HG03457 (cell line): ENCODE data around the gene EDAR.

Experiments
- ATAC-seq: cut with Tn5 transposase; IDR thresholded peaks from one replicate; pipeline ENCODE4 v1.9.1; 2021; ENCODE audit warnings: moderate number of reproducible peaks; ENCODE audit not compliant: unreplicated experiment

The EDAR gene

DNA sequence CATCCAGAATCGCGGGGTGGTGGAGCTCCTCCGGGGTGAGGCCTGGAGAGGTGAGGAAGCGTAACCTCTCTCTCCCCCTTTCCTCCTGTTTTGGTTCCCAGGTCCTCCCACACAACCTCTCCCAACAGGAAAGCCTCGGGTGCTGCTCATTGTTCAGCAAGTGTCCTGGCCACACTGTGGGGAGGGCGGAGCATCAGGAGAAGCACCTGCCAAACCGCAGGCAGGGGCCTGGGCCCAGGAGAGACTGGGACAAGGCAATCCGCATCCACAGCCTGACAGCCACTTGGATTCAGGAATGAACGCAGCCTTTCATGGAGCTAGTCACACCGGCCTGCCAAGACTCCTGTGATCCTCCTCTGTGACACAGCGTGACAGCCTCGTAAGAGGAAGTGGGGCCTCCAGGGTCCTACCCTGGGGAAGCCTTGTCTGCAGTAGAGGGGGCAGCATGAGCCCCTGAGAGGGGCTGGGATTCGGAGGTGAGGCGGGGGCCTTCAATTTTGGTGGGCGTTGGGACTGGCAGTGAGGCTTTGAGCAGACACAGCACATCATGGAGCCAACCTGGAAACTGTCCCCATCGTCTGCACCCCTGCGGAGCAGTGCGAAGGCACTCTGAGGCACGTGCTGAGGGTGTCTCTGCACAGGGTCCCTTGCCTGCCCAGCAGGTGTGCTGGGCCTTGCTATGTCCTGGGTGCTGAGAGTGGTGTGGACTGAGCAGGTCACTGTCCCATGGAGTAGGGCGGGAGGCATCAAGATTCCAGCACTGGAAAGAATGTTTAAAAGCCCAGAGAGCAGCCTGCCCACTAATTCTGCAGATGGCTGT is 62.2 kb downstream of the EDAR start:
- ATAC-seq: no peak

DNA sequence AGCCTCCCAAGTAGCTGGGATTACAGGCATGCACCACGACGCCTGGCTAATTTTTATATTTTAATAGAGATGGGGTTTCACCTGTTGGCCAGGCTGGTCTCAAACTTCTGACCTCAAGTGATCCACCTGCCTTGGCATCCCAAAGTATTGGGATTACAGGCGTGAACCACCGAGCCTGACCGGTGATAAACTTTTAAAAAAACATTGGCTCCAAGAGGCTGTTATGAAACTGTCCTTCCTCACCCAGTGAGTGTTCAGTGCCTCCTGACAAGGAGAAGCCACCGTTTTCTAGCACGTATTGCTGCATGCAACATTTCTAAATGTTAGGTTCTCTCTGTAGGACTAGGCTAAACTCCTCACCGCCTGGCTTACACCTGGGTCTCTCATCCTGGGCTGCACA is 63.3 kb downstream of the EDAR start:
- no peak for ATAC-seq

DNA sequence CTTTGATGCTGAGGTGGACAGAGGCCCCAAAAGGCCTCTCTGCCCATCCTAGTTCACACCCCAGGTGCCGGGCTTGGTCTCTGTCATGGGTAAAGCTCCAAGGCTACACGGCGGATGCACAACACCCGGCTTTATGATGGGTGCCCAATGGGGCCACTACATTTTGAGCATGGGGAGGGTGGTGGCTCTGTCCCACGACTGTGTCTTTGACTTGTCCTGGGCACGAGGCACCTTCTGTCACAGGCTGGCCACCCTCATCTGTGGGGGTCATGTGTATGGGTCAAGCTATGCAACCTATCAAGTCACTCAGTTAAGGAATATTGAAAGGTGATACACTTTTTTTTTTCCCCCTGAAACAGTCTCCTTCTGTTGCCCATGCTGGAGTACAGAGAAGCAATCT is 63.7 kb downstream of the EDAR start:
- ATAC-seq: no peak

DNA sequence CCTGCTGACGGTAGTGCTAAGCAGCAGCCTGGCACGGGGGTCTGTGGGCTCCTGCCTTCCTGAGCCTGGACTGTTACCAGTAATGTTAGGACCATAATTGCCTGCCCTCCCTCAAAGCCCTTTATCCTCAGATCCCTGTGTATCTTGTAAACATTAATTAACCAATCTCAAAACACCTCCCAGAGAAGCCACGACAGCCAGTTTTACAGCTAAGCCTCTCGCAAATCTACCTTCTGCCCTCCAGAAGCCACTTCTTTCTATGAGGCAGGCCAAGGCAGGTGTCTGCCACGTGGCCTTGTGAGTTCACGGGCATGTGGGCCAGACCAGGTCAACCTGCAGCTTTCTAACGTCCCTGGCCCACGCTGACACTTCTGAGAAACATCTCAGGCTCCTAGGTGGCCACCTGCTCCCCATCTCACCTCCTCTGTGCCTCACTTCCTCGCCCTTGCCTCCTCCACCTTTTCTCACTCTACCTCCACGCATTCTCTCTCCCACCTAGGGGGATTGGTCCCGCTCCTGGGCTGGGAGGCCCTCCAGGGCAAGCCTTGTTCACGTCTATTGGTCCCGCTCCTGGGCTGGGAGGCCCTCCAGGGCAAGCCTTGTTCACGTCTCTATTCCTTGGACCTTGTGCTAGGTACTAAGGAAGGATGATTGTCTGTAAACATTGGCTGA is 64.3 kb downstream of the EDAR start:
- no peak for ATAC-seq

DNA sequence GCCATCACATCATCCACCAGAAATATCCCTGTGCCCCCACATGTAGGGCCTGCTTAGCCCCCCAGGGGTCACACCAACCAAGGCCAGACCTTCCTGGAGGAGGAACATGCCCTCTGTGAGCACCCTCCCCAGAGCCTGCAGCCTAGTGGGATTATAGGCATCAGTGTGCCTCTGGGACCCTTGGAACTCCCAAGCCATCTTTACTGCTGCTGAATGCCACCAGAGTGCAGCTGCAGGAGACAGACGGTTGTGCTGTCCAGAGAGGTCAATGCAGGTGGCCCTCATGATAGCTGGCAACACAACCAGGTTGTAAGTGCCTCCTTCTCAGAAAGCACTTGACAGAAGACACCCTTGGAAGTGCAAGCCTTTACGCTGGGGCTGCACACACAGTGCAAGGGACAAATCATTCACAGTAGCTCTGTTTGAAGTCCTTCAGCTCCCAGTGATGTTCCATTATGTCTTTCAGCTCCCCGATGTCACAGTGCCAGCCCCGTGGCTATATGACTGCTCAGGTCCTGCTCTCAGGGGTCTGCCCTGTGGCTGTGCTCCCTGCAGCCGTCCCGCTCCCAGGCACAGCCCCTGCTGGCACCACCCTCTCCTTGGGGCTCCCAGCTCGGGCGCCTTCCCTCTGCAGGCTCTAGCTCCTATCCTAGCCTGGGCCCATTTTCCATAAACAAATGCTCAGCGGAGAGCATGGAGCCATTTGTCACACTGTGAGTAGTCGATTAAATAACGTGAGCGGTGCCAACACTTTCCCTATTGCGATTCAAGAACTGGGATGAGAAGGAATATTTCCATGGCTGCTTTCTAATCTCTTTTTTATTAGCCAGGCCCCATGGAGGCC is 65.1 kb downstream of the EDAR start:
- no peak for ATAC-seq

DNA sequence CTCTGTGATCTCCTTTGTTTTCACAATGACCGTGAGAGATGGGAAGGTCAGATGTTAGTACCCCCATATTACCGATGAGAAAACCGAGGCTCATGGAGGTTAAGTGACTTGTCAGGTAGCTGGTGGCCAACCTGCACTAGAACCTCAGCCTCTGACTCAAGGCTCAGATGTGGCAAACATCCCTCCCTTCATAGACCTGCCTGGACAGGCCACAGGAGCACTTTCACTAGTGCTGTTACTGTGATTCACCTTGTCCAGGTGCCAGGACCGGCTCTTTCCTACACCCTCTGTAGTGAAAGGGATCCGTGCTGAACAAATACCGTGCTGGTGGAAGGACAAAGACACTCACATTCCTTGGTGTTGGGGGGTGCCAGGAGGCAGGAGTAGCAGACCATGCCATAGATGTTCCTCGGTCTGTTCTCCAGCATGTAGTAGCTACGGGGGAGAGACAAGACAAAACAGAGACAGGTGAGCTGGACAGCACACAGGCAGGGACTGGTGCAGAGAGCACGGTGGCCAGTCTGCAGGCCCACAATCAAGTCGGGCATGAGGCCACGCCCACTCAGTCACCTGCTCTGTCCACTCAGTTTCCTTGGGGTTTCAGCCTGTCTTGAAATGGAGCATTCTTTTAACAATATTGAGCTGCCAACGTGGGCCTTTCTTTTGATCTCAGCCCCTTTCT is 65.9 kb downstream of the EDAR start:
- no peak for ATAC-seq

DNA sequence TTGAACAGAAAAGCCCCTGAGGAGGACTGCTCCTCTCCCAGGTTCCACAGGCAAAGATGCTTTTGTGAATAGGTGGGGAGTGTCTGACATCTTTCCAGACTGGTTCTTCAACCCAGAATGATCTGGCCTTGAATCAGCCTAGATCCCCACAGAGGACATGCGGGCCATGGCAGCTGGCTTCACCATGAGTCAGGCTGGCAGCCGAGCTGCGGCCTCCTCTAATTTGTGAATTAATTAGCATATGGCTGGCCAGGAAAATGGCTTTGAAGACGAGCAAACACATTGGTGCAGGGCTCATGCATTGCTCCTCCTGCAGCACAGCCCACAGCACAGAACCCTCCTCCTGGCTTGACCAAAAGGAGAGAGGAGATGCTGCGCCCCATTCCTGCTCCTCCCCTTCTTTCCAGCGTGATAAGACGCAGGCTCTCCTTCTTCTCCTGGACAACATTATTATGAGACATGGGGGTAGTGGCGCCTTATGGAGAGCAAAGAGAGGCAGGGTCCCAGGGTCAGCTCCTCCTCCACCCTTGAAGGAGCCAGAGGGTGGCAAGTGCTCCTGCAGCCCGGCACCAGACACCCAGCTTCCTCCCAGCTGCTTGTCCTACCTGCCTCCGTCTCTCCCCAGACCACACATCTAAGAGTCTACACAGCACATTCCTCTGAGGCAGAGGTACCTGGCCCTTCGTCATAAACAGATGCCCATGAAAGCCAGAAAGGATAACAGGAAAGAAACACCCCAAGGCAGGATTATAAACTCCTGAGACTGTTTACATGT is 66.7 kb downstream of the EDAR start:
- no peak for ATAC-seq

DNA sequence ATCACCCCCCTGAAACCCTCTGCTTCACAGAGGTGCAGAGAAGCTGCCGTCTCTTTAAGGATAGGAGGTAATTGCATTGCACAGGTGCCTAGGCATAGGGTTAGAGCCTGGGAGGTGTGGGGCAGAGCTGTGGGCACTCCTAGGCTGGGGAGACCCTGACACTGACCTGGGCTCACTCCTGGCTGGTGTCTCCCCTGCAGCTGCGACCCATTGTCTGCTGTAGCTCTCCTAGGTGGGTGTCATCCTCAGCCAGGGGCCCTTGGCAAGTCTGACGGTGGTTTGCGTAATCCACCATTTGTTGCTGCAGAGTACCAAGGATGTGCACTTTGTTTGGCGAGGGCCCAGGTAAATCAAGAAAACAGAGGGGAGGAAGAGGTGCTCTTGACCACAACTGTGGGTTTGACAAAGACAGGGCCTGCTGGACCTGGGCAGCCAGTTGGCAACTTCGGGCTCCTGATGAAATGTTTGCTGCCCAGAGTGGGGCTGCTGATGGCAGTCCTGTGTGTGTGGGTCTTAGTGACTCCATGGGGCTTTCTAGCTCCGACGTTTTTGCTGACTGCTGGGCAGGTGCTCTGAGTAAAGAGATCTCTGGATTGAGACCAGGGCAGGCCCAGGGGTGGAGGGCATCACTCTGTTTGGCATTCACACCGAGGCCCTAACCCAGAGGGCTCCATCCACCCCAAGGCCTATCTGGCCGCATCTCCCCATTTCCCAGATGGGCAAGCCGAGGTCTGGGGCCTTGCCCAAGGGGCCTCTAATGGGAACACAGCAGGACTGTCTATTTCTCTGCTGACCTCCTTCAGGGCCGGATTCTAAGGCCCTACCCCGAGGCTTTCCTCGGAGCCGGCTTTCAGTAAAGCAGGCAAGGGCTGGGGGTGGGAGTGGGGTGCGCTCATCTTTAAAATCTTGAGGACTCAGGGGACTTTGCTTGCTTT is 67.7 kb downstream of the EDAR start:
- ATAC-seq: no peak

DNA sequence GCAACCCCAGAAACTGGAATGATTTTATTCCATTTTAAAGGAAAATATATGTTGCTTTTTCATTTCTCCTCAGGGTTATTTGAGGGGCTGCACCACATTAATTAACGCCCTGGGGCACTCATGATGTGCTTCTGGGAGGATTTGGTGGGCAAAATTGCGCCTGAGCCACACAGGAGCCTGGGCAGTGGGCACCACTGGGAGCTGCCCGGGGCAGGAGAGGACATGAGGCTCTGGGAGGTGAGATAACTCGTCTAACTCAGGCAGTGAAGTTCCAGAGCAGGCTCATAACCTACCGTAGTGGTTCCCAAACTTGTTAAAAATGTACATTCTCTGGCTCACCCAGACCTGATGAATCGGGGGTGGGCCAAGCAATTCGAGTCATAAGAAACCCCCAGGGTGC is 68.3 kb downstream of the EDAR start:
- no peak for ATAC-seq

DNA sequence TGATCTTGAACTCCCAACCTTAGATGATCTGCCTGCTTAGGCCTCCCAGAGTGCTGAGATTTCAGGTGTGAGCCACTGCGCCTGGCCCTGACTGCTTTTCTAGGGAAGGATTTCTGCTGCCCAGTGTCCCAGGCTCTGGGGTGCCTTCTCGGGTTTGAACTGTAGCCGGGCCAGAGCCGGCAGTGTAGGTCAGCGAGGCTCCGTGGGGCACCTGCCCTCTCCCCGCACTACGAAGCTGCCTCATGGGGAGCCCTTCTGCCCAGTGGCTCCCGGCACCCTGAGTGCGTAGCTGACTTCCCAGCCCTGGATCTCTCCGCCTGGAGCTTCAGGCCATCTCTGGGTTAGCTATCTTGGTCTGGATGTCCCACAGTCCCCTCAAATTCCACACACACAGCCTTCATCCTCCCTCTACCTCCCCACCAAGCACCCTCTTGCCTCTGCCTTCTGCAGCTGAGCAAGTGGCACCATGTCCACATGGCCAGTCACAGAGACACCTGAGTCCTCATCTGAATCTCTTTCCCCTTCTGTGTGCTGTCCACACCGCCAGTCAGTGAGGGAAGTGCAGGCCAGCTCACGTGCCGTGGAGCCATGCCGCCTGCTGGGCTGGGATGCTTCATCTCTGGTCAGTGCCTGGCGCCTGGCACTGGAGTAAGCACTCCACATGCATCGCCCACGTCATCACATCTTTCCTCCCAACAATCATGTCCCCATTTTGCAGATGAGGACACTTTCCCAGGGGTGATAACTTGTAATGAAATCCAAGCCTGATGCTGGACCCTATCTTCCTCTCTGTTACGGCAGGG is 69.2 kb downstream of the EDAR start:
- ATAC-seq: no peak

DNA sequence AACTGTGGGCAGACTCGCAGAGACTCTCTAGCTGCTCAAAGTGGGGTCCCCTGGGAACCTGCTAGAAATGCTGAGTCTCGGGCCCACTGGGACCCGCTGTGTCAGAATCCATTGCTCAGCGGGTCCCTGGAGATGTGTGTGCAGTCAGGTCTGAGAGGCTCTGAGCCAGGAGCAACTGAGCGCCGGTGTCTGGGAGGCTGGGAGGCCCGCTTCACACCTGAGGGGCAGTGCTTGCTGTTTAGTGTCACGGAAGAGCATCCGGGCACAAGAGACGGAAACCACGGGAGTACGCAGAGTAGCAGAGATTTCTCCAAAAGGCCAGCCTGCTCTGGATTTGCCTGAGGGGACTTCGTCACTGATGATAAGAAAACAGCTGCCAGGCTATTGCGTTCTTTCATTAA is 70.1 kb downstream of the EDAR start:
- ATAC-seq: no peak

DNA sequence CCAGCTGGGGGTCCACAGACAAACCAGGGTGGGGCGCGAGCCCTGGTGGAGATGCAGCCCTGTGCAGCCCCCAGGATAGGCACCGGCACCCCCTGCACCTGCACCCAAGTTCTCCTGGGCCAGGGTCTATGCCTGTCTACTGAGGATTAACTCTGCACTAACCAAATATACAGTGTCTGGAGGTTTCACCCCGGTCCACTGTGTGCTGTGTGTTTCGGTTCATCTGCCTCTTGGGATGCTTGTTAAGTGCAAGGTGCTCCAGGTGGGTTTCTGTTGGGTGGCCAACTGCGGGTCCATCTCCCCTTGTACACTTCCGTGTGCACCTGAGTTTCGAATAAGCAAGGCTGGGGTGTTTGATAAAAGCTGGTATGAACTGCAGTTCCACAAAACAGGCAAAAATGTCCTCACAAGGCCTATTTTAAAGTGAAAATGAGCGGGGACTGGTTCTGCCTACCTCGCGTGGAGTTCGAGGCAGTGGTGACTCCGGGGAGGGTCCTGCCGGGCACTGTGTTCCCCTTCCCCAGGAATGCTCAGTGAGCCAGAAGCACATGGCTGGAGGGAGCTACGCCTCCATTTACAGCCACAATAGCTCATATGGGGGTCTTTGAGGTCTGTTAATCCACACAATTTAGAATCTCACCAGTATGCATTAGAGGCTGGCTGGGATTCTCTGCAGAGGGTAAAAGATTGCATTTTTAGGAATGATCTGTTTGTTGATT is 70.7 kb downstream of the EDAR start:
- ATAC-seq: no peak

DNA sequence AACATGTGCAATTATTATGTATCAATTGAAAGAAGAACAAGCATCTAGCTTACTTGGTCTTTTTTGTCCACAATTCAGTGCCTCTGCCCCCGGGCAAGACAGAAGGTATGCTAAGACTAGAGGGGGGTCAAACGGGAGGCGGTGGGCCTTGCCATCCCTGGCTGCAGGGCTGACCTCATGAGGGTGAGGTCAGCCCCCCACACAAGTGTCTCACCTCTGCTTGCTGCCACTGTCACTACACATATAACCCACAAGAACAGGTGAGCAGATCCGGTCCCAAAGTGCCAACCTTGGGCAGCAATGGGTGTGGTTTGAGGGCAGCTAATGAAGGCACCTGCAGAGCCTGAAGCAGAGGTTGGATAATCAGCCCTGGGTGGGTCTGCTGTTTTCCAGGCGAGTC is 71.5 kb downstream of the EDAR start:
- ATAC-seq: no peak

DNA sequence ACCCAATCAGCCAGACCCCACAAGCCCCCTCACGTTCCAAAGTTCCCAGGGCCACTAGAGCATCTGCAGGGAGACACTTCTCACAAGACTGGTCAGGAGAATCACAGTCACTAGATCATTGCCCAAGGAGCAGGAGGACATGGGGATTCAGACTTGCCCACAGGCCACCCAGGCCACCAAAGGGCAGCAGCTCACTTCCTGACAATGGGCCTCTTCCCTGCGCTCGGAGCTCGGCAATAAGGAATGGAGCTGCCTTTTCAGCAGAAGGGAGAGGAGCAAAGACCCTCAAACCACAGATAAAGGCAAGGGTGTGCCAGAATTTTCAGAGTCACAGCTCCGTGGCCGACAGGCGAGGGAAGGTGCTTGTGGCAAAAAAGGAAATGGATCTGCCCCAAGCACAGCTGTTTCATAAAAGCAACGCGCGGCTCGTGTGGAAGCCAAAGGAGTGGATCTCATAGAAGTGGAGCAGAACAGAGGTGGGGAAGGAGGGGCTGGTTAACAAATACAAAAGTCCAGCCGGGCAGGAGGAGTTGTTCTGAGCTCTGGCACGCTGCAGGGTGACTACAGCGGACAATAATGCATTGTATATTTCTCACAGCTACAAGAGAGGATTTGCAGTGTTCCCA is 72.1 kb downstream of the EDAR start:
- ATAC-seq: no peak

DNA sequence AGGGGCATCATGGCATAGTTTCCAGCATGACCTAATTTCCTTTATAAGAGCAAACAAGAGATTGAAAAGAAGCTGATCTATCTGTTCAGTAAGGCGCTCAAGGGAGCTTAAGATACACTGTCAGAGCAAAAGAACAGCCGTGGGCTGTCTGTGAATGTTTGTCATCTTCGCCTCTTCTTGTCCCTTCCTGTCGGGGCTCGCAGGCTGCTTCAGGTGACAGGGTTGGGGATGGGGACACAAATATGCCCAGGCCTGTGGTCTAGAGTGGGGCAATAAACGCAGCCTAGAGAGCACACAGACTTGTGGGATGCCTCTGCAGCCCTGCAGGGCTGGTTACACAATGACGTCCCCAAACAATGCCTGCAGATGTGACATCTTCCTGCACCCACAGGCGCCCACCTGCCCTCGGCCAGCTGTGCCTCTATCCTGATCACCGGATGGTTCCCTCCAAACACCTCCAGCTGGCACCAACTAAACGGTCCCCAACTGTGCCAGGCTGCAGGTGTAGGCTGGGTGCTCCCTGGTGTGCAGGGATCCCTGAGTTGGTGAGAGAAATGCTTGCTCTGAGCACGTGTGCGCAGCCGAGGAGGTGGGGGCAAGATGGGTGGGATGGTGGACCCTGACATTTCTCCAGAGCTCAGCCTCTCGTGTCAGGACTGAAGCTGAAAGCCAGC is 72.8 kb downstream of the EDAR start:
- no peak for ATAC-seq

DNA sequence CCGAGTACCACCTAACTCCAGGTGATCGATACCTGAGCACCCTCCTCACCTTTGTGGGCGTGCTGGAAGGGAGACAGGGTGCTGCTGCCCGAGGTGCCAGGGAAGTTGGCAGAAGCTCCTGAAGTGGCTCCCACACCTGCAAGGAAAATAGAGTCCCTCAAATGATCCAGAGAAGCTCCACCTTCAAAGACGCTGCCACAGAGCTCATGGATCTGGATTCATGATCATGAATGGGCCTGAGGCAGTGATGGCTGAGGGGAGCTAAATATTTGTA is 76.5 kb downstream of the EDAR start:
- no peak for ATAC-seq
